Smooth muscle cell (in vitro differentiated cells): ENCODE results near the gene CCDC121. TPM values are rescaled to one million over a fixed set of nuclear protein-coding genes. Genes with fewer than 3 reads are reported as not detected.
A peak's percentile ranks its signal among the peaks of the same experiment; 100 is the strongest.

Experiments
- DNase-seq: peaks from one replicate; lab custom pipeline; 2025; ENCODE audit not compliant: unreplicated experiment; lab: John Stamatoyannopoulos, UW
- H2AFZ ChIP-seq: fragments of 200-600 bp; sonication (generic); 2 replicates; pipeline ENCODE4 v1.6.0; 2016; ENCODE audit warnings: antibody characterized with exemption, low read depth, mild to moderate bottlenecking
- H3F3A ChIP-seq: fragments of 200-600 bp; sonication (generic); 2 replicates; pipeline ENCODE4 v1.6.0; 2017; ENCODE audit warnings: antibody characterized with exemption, low read depth
- H3K27ac ChIP-seq: fragments of 200-600 bp; sonication (generic); 2 replicates; pipeline ENCODE4 v1.5.1; 2016; ENCODE audit warnings: low read depth, mild to moderate bottlenecking
- H3K27me3 ChIP-seq: fragments of 200-600 bp; sonication (generic); 2 replicates; pipeline ENCODE4 v1.6.1; 2016; ENCODE audit warnings: low read depth, mild to moderate bottlenecking
- H3K36me3 ChIP-seq: fragments of 200-600 bp; sonication (generic); 2 replicates; pipeline ENCODE4 v1.5.1; 2016; ENCODE audit warnings: low read depth
- H3K4me1 ChIP-seq: fragments of 200-600 bp; sonication (generic); 2 replicates; pipeline ENCODE4 v1.5.1; 2016; ENCODE audit warnings: low read depth
- H3K4me2 ChIP-seq: fragments of 200-600 bp; sonication (generic); 2 replicates; pipeline ENCODE4 v1.6.0; 2016; ENCODE audit warnings: mild to moderate bottlenecking
- H3K4me3 ChIP-seq: fragments of 200-600 bp; sonication (generic); 2 replicates; pipeline ENCODE4 v1.5.1; 2016; ENCODE audit warnings: mild to moderate bottlenecking
- H3K79me2 ChIP-seq: fragments of 200-600 bp; sonication (generic); 2 replicates; pipeline ENCODE4 v1.6.0; 2016; ENCODE audit warnings: low read depth, mild to moderate bottlenecking
- H3K9ac ChIP-seq: fragments of 200-600 bp; sonication (generic); 2 replicates; pipeline ENCODE4 v1.6.0; 2016; ENCODE audit warnings: low read depth
- H3K9me3 ChIP-seq: fragments of 200-600 bp; sonication (generic); replicated peaks from 2 replicates; pipeline ENCODE4 v1.5.1; 2016; ENCODE audit warnings: low read depth
- H4K20me1 ChIP-seq: fragments of 200-600 bp; sonication (generic); 2 replicates; pipeline ENCODE4 v1.6.0; 2016; ENCODE audit warnings: low read depth
- WGBS: methylation state at CpG from one replicate; pipeline ENCODE4 v1.1.7; 2016; ENCODE audit warnings: low lambda C conversion rate; 5-methylcytosine and 5-hydroxymethylcytosine counted together
- polyA plus RNA-seq: library from polyadenylated mRNA; unstranded; fragments of >200 nt; fragmentation: Nextera tagmentation; extraction: Ambion mirVana; gene quantifications from 2 replicates; pipeline ENCODE4 v1.2.1, GENCODE V29; 2016
- small RNA-seq: library from RNA; depleted of rRNA; stranded (forward); fragments of <200 nt; gene quantifications from one replicate; pipeline ENCODE3, GENCODE V24; 2014
- total RNA-seq: library from RNA; depleted of rRNA; stranded (reverse); fragments of >200 nt; gene quantifications from 2 replicates; pipeline ENCODE4 v1.2.3, GENCODE V29; 2014
- TF ChIP-seq, protein P1 (sequence below): fragments of 200-600 bp; sonication (generic); IDR thresholded peaks from 2 replicates; pipeline ENCODE4 v1.5.1; 2017; ENCODE audit warnings: borderline replicate concordance, mild to moderate bottlenecking, antibody characterized with exemption; ENCODE audit not compliant: insufficient read depth, poor library complexity, severe bottlenecking

CCDC121 gene
- total and polyA plus RNA-seq, 2 experiments from 2014 or later, result 1.7 to 6.3 TPM

DNA sequence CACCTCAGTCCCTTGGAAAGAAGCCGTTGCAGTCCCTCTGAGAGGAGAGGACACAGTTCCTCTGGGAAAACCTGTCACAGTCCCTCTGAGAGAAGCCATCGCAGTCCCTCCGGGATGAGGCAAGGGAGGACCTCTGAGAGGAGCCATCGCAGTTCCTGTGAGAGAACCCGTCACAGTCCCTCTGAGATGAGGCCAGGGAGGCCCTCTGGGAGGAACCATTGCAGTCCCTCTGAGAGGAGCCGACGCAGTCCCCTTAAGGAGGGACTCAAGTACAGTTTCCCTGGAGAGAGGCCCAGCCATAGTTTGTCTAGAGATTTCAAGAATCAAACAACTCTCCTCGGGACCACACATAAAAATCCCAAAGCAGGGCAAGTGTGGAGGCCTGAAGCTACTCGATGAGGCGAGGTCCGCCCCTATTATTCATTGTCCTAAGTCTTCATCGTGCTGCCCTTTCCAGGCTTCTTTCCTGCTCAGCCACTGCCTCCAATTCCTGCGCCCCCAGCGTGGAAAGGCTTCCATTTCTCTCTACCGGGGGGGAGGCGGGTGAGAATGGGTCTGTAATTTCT lies 46.6 kb downstream of the CCDC121 start:
- TF ChIP-seq, protein P1, sequence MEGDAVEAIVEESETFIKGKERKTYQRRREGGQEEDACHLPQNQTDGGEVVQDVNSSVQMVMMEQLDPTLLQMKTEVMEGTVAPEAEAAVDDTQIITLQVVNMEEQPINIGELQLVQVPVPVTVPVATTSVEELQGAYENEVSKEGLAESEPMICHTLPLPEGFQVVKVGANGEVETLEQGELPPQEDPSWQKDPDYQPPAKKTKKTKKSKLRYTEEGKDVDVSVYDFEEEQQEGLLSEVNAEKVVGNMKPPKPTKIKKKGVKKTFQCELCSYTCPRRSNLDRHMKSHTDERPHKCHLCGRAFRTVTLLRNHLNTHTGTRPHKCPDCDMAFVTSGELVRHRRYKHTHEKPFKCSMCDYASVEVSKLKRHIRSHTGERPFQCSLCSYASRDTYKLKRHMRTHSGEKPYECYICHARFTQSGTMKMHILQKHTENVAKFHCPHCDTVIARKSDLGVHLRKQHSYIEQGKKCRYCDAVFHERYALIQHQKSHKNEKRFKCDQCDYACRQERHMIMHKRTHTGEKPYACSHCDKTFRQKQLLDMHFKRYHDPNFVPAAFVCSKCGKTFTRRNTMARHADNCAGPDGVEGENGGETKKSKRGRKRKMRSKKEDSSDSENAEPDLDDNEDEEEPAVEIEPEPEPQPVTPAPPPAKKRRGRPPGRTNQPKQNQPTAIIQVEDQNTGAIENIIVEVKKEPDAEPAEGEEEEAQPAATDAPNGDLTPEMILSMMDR, result no peak
- no peaks in the 10 kb centered on the region for H3K9me3 ChIP-seq
- H3K9ac ChIP-seq, result no peak overlapping the region
- 92% methylated on average over 16 of the region's 16 CpGs for WGBS
- peaks cover 19% of the 10 kb centered on the region for H4K20me1 ChIP-seq
- no peaks in the 10 kb centered on the region for H3K36me3 ChIP-seq
- peak overlapping the region; percentile 83 for H2AFZ ChIP-seq
- H3K27me3 ChIP-seq, result peaks cover 2% of the 10 kb centered on the region
- H3F3A ChIP-seq, result no peaks in the 10 kb centered on the region
- peaks cover 9% of the 10 kb centered on the region for H3K4me1 ChIP-seq
- DNase-seq, result no peak
- H3K79me2 ChIP-seq, result peaks cover 41% of the 10 kb centered on the region
- peak overlapping the region; percentile 92 for H3K4me2 ChIP-seq
- peak overlapping the region; percentile 66 for H3K4me3 ChIP-seq
- peak overlapping the region; percentile 23 for H3K27ac ChIP-seq

DNA sequence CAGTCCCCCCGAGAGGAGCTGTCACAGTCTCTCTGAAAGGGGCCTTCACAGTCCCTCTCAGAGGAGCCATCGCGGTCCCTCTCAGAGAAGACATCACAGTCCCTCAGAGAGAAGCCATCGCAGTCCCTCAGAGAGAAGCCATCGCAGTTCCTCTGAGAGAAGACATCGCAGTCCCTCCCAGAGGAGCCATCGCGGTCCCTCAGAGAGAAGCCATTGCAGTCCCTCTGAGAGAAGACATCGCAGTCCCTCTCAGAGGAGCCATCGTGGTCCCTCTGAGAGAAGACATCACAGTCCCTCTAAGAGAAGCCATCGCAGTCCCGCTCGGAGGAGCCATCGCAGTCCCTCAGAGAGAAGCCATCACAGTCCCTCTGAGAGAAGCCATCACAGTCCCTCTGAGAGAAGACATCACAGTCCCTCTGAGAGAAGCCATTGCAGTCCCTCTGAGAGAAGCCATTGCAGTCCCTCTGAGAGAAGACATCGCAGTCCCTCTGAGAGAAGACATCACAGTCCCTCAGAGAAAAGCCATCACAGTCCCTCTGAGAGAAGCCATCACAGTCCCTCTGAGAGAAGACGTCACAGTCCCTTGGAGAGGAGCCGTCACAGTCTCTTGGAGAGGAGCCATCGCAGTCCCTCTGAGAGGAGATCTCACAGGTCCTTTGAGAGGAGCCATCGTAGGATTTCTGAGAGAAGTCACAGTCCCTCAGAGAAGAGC lies 47.2 kb downstream of the CCDC121 start:
- no peak for DNase-seq
- no peaks in the 10 kb centered on the region for H3K9me3 ChIP-seq
- no peak overlapping the region for H3K4me3 ChIP-seq
- TF ChIP-seq, protein P1, result no peak
- WGBS, result 97% methylated on average over 19 of the region's 19 CpGs
- H3K9ac ChIP-seq, result no peak overlapping the region
- no peak overlapping the region for H2AFZ ChIP-seq
- H3K27me3 ChIP-seq, result peaks cover 2% of the 10 kb centered on the region
- no peak overlapping the region for H3K27ac ChIP-seq
- no peaks in the 10 kb centered on the region for H3F3A ChIP-seq
- H3K4me1 ChIP-seq, result peaks cover 9% of the 10 kb centered on the region
- H4K20me1 ChIP-seq, result peaks cover 13% of the 10 kb centered on the region
- no peak overlapping the region for H3K4me2 ChIP-seq
- no peaks in the 10 kb centered on the region for H3K36me3 ChIP-seq
- H3K79me2 ChIP-seq, result peaks cover 35% of the 10 kb centered on the region

Small RNAs within 50 kb of the gene (small RNA-seq; reads per million reads assigned to genes)
- gene RF00340, result not detected

Other genes with a start within 250 kb of the CCDC121 start
- 6.5 and 7.6 TPM in 2 replicates for gene ZNF513, start 248.3 kb downstream of the CCDC121 start, total RNA-seq
- gene ZNF513, start 248.3 kb downstream of the CCDC121 start, polyA plus RNA-seq, result 15.7 and 21.3 TPM in 2 replicates
- 30.2 and 32.8 TPM in 2 replicates for gene PPM1G, start 219.4 kb downstream of the CCDC121 start, total RNA-seq
- 48.7 and 60.0 TPM in 2 replicates for gene PPM1G, start 219.4 kb downstream of the CCDC121 start, polyA plus RNA-seq
- 134 and 145 TPM in 2 replicates for gene NRBP1, start 200.4 kb downstream of the CCDC121 start, total RNA-seq
- 195 and 197 TPM in 2 replicates for gene NRBP1, start 200.4 kb downstream of the CCDC121 start, polyA plus RNA-seq
- gene KRTCAP3, start 186.6 kb downstream of the CCDC121 start, total RNA-seq, result 1.7 and 2.9 TPM in 2 replicates
- gene KRTCAP3, start 186.6 kb downstream of the CCDC121 start, polyA plus RNA-seq, result 3.2 and 9.2 TPM in 2 replicates
- gene IFT172, start 139.3 kb downstream of the CCDC121 start, total RNA-seq, result 17.4 and 26.3 TPM in 2 replicates
- gene IFT172, start 139.3 kb downstream of the CCDC121 start, polyA plus RNA-seq, result 12.5 and 22.2 TPM in 2 replicates
- 6.7 and 8.8 TPM in 2 replicates for gene FNDC4, start 133.8 kb downstream of the CCDC121 start, total RNA-seq
- gene FNDC4, start 133.8 kb downstream of the CCDC121 start, polyA plus RNA-seq, result 20.3 and 24.1 TPM in 2 replicates
- gene GCKR, start 132.2 kb downstream of the CCDC121 start, total RNA-seq, result not detected in 2 replicates
- 0.48 and 0.70 TPM in 2 replicates for gene GCKR, start 132.2 kb downstream of the CCDC121 start, polyA plus RNA-seq
- gene ZNF512, start 46.0 kb downstream of the CCDC121 start, total RNA-seq, result 15.6 and 18.6 TPM in 2 replicates
- gene ZNF512, start 46.0 kb downstream of the CCDC121 start, polyA plus RNA-seq, result 12.2 and 13.6 TPM in 2 replicates
- gene GPN1, start within 50 bp of the CCDC121 start, total RNA-seq, result 39.0 and 51.6 TPM in 2 replicates
- 52.7 and 54.0 TPM in 2 replicates for gene GPN1, start within 50 bp of the CCDC121 start, polyA plus RNA-seq
- 27.6 and 29.8 TPM in 2 replicates for gene SUPT7L, start 34.6 kb upstream of the CCDC121 start, total RNA-seq
- gene SUPT7L, start 34.6 kb upstream of the CCDC121 start, polyA plus RNA-seq, result 18.9 and 27.9 TPM in 2 replicates
- 27.5 and 28.7 TPM in 2 replicates for gene SLC4A1AP, start 34.9 kb upstream of the CCDC121 start, total RNA-seq
- gene SLC4A1AP, start 34.9 kb upstream of the CCDC121 start, polyA plus RNA-seq, result 26.2 and 29.7 TPM in 2 replicates
- 94.5 and 142 TPM in 2 replicates for gene MRPL33, start 142.7 kb upstream of the CCDC121 start, total RNA-seq
- gene MRPL33, start 142.7 kb upstream of the CCDC121 start, polyA plus RNA-seq, result 192 and 193 TPM in 2 replicates